HTR-8/SVneo (cell line): ENCODE measurements around the gene CPTP.
"Not testable (repeated sequence)": the region's sequence is repeated elsewhere in the genome, so short reads cannot be mapped to it uniquely, and the experiment has no call there.

Source experiments
- DNase-seq: peaks from one replicate; pipeline ENCODE4 v3.0.0; 2011; ENCODE audit warnings: low spot score, mixed read lengths; ENCODE audit not compliant: insufficient read length
- FAIRE-seq: peaks from 2 replicates; lab custom pipeline; 2011; peaks lifted over from hg19 to GRCh38; lab: Jason Lieb, UNC

The CPTP gene

GRCh38 chr1:1358433-1359271 lies 34.0 kb downstream of the CPTP start, which contains the start of gene MXRA8:
MXRA8 (minus strand) TSS chr1:1358555; CDS start chr1:1358504, 51 bp downstream.
- FAIRE-seq: peak; percentile 76
- DNase-seq: peak; percentile 53

- no peak for FAIRE-seq
- no peak for DNase-seq
Measured at GRCh38 chr1:1359308-1359663, 34.7 kb downstream of the CPTP start.

- FAIRE-seq (no peak), DNase-seq (no peak)
Measured at GRCh38 chr1:1359664-1360468, 35.3 kb downstream of the CPTP start.

GRCh38 chr1:1360506-1361169 lies 36.0 kb downstream of the CPTP start:
- peak; percentile 95 for FAIRE-seq
- DNase-seq: peak; percentile 85

- FAIRE-seq (no peak), DNase-seq (no peak)
Measured at GRCh38 chr1:1361233-1361981, 36.8 kb downstream of the CPTP start.

- FAIRE-seq (peak; percentile 16), DNase-seq (no peak)
Measured at GRCh38 chr1:1361982-1362423, 37.4 kb downstream of the CPTP start.

- FAIRE-seq: no peak
- DNase-seq: no peak
Measured at GRCh38 chr1:1364266-1364665, 39.7 kb downstream of the CPTP start.

GRCh38 chr1:1365875-1366698 lies 41.5 kb downstream of the CPTP start:
- FAIRE-seq: peak; percentile 44
- no peak for DNase-seq

- no peak for FAIRE-seq
Measured at GRCh38 chr1:1366699-1367066, 42.1 kb downstream of the CPTP start.

GRCh38 chr1:1367315-1367714 lies 42.7 kb downstream of the CPTP start:
- no peak for DNase-seq
- FAIRE-seq: no peak

More at GRCh38 chr1:1366699-1367066, 42.1 kb downstream of the CPTP start:
- no peak for DNase-seq

GRCh38 chr1:1370094-1370493 lies 45.5 kb downstream of the CPTP start:
- not testable (repeated sequence) for FAIRE-seq, DNase-seq

- FAIRE-seq (no peak), DNase-seq (no peak)
Measured at GRCh38 chr1:1370771-1371300, 46.2 kb downstream of the CPTP start.

- FAIRE-seq: no peak
Measured at GRCh38 chr1:1371364-1371745, 46.8 kb downstream of the CPTP start.

GRCh38 chr1:1371746-1372711 lies 47.4 kb downstream of the CPTP start:
- DNase-seq: peak; percentile 78
- no peak for FAIRE-seq

More at GRCh38 chr1:1371364-1371745, 46.8 kb downstream of the CPTP start:
- DNase-seq: no peak

- no peak for DNase-seq
- FAIRE-seq: no peak
Measured at GRCh38 chr1:1373051-1373814, 48.6 kb downstream of the CPTP start.

GRCh38 chr1:1373815-1374588 lies 49.4 kb downstream of the CPTP start:
- DNase-seq (no peak), FAIRE-seq (no peak)
